RWPE2 (cell line): ENCODE results near the gene ATP2B3.

Experiments
- ATAC-seq: fragments of 200-7000 bp; cut with Tn5 transposase; 3 replicates; pipeline ENCODE4 v1.9.1; 2021; ENCODE audit warnings: low read depth
- DNase-seq: peaks from one replicate; pipeline ENCODE4 v3.0.0-alpha.2; 2020; ENCODE audit warnings: low spot score
- H3K27ac ChIP-seq: fragments of 450-650 bp; 2 replicates; pipeline ENCODE4 v1.5.1; 2017; ENCODE audit warnings: mild to moderate bottlenecking; ENCODE audit not compliant: poor library complexity, severe bottlenecking
- H3K27me3 ChIP-seq: fragments of 250-450 bp; sonication (Bioruptor Pico); 2 replicates; pipeline ENCODE4 v1.5.1; 2021; ENCODE audit warnings: mild to moderate bottlenecking, moderate library complexity; ENCODE audit not compliant: insufficient read depth, poor library complexity, severe bottlenecking
- H3K36me3 ChIP-seq: fragments of 250-450 bp; sonication (Bioruptor Pico); 2 replicates; pipeline ENCODE4 v1.5.1; 2020; ENCODE audit warnings: low read depth, mild to moderate bottlenecking, moderate library complexity
- H3K4me1 ChIP-seq: fragments of 250-450 bp; sonication (Bioruptor Pico); 2 replicates; pipeline ENCODE4 v1.5.1; 2021; ENCODE audit warnings: mild to moderate bottlenecking, moderate library complexity; ENCODE audit not compliant: insufficient read depth, poor library complexity, severe bottlenecking
- H3K4me3 ChIP-seq: fragments of 250-450 bp; sonication (Bioruptor Pico); 2 replicates; pipeline ENCODE4 v1.5.1; 2021; ENCODE audit warnings: mild to moderate bottlenecking, moderate library complexity; ENCODE audit not compliant: severe bottlenecking
- H3K9me3 ChIP-seq: fragments of 250-450 bp; sonication (Bioruptor Pico); 2 replicates; pipeline ENCODE4 v1.5.1; 2021; ENCODE audit warnings: mild to moderate bottlenecking, moderate library complexity; ENCODE audit not compliant: severe bottlenecking
- CTCF ChIP-seq: fragments of 450-650 bp; IDR thresholded peaks from one replicate; pipeline ENCODE4 v1.5.1; 2017; ENCODE audit warnings: mild to moderate bottlenecking, moderate library complexity; ENCODE audit not compliant: poor library complexity, severe bottlenecking

ATP2B3 gene

GRCh38 chrX:153561337-153561736 is 43.9 kb downstream of the ATP2B3 start:
- DNase-seq (no peak), ATAC-seq (no peak)
- Histone ChIP-seq H3K4me1 (no peaks in the 10 kb centered on the region), H3K4me3 (no peak overlapping the region), H3K9me3 (no peaks in the 10 kb centered on the region), H3K36me3 (no peaks in the 10 kb centered on the region), H3K27ac (no peak overlapping the region), H3K27me3 (no peaks in the 10 kb centered on the region)
- TF ChIP-seq CTCF: no peak

GRCh38 chrX:153562546-153562945 is 45.1 kb downstream of the ATP2B3 start:
- TF ChIP-seq CTCF: no peak
- H3K27me3 ChIP-seq: no peaks in the 10 kb centered on the region

GRCh38 chrX:153564047-153564606 is 46.7 kb downstream of the ATP2B3 start:
- no peaks in the 10 kb centered on the region for H3K27me3 ChIP-seq

More at GRCh38 chrX:153562546-153562945, 45.1 kb downstream of the ATP2B3 start:
- H3K36me3 ChIP-seq: no peaks in the 10 kb centered on the region
- H3K4me1 ChIP-seq: no peaks in the 10 kb centered on the region
- ATAC-seq: no peak
- H3K4me3 ChIP-seq: no peak overlapping the region
- no peak for DNase-seq
- H3K9me3 ChIP-seq: no peaks in the 10 kb centered on the region
- no peak overlapping the region for H3K27ac ChIP-seq

GRCh38 chrX:153565996-153566580 is 48.6 kb downstream of the ATP2B3 start:
- DNase-seq (no peak), ATAC-seq (no peak)
- no peak for TF ChIP-seq CTCF
- Histone ChIP-seq H3K4me1 (no peaks in the 10 kb centered on the region), H3K36me3 (no peaks in the 10 kb centered on the region), H3K4me3 (no peak overlapping the region), H3K27me3 (no peaks in the 10 kb centered on the region), H3K9me3 (no peaks in the 10 kb centered on the region), H3K27ac (no peak overlapping the region)

More at GRCh38 chrX:153564047-153564606, 46.7 kb downstream of the ATP2B3 start:
- H3K27ac ChIP-seq: no peak overlapping the region
- ATAC-seq (no peak), DNase-seq (no peak)
- H3K36me3 ChIP-seq: no peaks in the 10 kb centered on the region
- no peaks in the 10 kb centered on the region for H3K4me1 ChIP-seq
- no peak for TF ChIP-seq CTCF
- H3K4me3 ChIP-seq: no peak overlapping the region
- H3K9me3 ChIP-seq: no peaks in the 10 kb centered on the region

- ATAC-seq: no peak
- H3K9me3 ChIP-seq: no peaks in the 10 kb centered on the region
- no peak for TF ChIP-seq CTCF
- no peak overlapping the region for H3K27ac ChIP-seq
- H3K4me3 ChIP-seq: no peak overlapping the region
- H3K4me1 ChIP-seq: no peaks in the 10 kb centered on the region
- no peak for DNase-seq
- H3K36me3 ChIP-seq: no peaks in the 10 kb centered on the region
- no peaks in the 10 kb centered on the region for H3K27me3 ChIP-seq
These were observed 51.1 kb downstream of the ATP2B3 start for GRCh38 chrX:153568451-153569011.
